Thymus (tissue), 11 donors: ENCODE measurements around the gene MYO1H. TPM values are rescaled to one million over a fixed set of nuclear protein-coding genes. Genes with fewer than 3 reads are reported as not detected.
"Not testable (repeated sequence)": the region's sequence is repeated elsewhere in the genome, so short reads cannot be mapped to it uniquely, and the experiment has no call there.

Experiments used
- DNase-seq, 9 donors: peaks; one replicate each; pipeline ENCODE4 v3.0.0-alpha.2; 2013; ENCODE audit warnings: low spot score in 9 of 9, low read depth in 6 of 9, missing footprints in 1 of 9
- H3K27ac ChIP-seq, 2 donors: one replicate each; pipeline ENCODE4 v1.5.1; 2013; ENCODE audit warnings: control low read depth in 1 of 2, low read depth in 1 of 2, low read length in 1 of 2, mild to moderate bottlenecking in 1 of 2, moderate library complexity in 1 of 2
- H3K27me3 ChIP-seq, 2 donors: one replicate each; pipeline ENCODE4 v1.5.1; 2013; ENCODE audit warnings: low read length in 1 of 2; ENCODE audit not compliant: control insufficient read depth in 2 of 2, insufficient read depth in 1 of 2
- H3K36me3 ChIP-seq, 2 donors: one replicate each; pipeline ENCODE4 v1.5.1; 2013; ENCODE audit warnings: low read length in 1 of 2, mild to moderate bottlenecking in 1 of 2, moderate library complexity in 1 of 2; ENCODE audit not compliant: control insufficient read depth in 2 of 2, insufficient read depth in 2 of 2
- H3K4me1 ChIP-seq, 2 donors: one replicate each; pipeline ENCODE4 v1.5.1; 2013; ENCODE audit warnings: low read length in 2 of 2; ENCODE audit not compliant: control insufficient read depth in 2 of 2, insufficient read depth in 2 of 2
- H3K4me3 ChIP-seq, 2 donors: one replicate each; pipeline ENCODE4 v1.5.1; 2013; ENCODE audit warnings: low read length in 2 of 2, control low read depth in 1 of 2, mild to moderate bottlenecking in 1 of 2
- H3K9me3 ChIP-seq, 2 donors: one replicate each; pipeline ENCODE4 v1.5.1; 2013; ENCODE audit warnings: low read length in 1 of 2, mild to moderate bottlenecking in 1 of 2; ENCODE audit not compliant: control insufficient read depth in 2 of 2, insufficient read depth in 1 of 2
- WGBS: extraction: QIAGEN DNeasy Blood & Tissue Kit; methylation state at CpG from one replicate; pipeline ENCODE4 v1.1.7; 2013; 5-methylcytosine and 5-hydroxymethylcytosine counted together
- polyA plus RNA-seq: library from polyadenylated mRNA; stranded (reverse); fragments of 200-250 nt; gene quantifications from one replicate; pipeline ENCODE4 v1.2.3, GENCODE V29; 2013
- total RNA-seq: library from RNA; stranded (reverse); fragments of 120-200 nt; gene quantifications from one replicate; pipeline ENCODE4 v1.2.4, GENCODE V29; 2013
- donor health status: healthy.

Gene MYO1H
- total and polyA plus RNA-seq, 2 donors = under 0.01 to 0.14 TPM

- no peaks in the 10 kb centered on the region for H3K9me3 ChIP-seq
- DNase-seq = peak in 3 of 9 donors; percentile 3 to 17 (median 4)
- WGBS = under 1% methylated on average over 99 of the region's 99 CpGs
These were observed 38.1 kb upstream of the MYO1H start for GRCh38 chr12:109309381-109310246.

GRCh38 chr12:109310247-109311125 is 37.2 kb upstream of the MYO1H start:
- Histone ChIP-seq H3K36me3 (no peaks in the 10 kb centered on the region), H3K9me3 (no peaks in the 10 kb centered on the region), H3K4me1 (peaks cover 0 to 11% of the 10 kb centered on the region in 2 donors), H3K27me3 (peaks cover 40 to 79% of the 10 kb centered on the region in 2 donors), H3K4me3 (peak overlapping the region in 1 of 2 donors; percentile 51), H3K27ac (no peak overlapping the region)
- WGBS = 5% methylated on average over 33 of the region's 33 CpGs
- peak in 1 of 9 donors; percentile 7 for DNase-seq

More at GRCh38 chr12:109309381-109310246, 38.1 kb upstream of the MYO1H start:
- Histone ChIP-seq H3K27me3 (peaks cover 40 to 86% of the 10 kb centered on the region in 2 donors), H3K27ac (no peak overlapping the region), H3K36me3 (no peaks in the 10 kb centered on the region), H3K4me1 (peaks cover 0 to 11% of the 10 kb centered on the region in 2 donors), H3K4me3 (peak overlapping the region in 1 of 2 donors; percentile 51)

GRCh38 chr12:109321294-109321693 is 26.4 kb upstream of the MYO1H start:
- not testable (repeated sequence) for DNase-seq, H3K9me3 ChIP-seq, H3K4me1 ChIP-seq, H3K27ac ChIP-seq, H3K27me3 ChIP-seq, H3K36me3 ChIP-seq, H3K4me3 ChIP-seq
- 93% methylated on average over 8 of the region's 8 CpGs for WGBS

- Histone ChIP-seq H3K4me3 (no peak overlapping the region), H3K4me1 (no peaks in the 10 kb centered on the region), H3K27ac (no peak overlapping the region), H3K9me3 (no peaks in the 10 kb centered on the region), H3K27me3 (peaks cover 0 to 3% of the 10 kb centered on the region in 2 donors), H3K36me3 (no peaks in the 10 kb centered on the region)
- DNase-seq = no peak
- 95% methylated on average over 3 of the region's 3 CpGs for WGBS
These were observed 18.7 kb upstream of the MYO1H start for GRCh38 chr12:109329003-109329402.

- no peak for DNase-seq
- H3K4me1 ChIP-seq = no peaks in the 10 kb centered on the region
- peaks cover 0 to 3% of the 10 kb centered on the region in 2 donors for H3K27me3 ChIP-seq
- H3K4me3 ChIP-seq = no peak overlapping the region
- H3K27ac ChIP-seq = no peak overlapping the region
- H3K36me3 ChIP-seq = no peaks in the 10 kb centered on the region
- WGBS = 90% methylated on average over 7 of the region's 7 CpGs
- H3K9me3 ChIP-seq = no peaks in the 10 kb centered on the region
These were observed 18.0 kb upstream of the MYO1H start for GRCh38 chr12:109329686-109330085.

- WGBS = 95% methylated on average over 16 of the region's 16 CpGs
- peaks cover 0 to 3% of the 10 kb centered on the region in 2 donors for H3K27me3 ChIP-seq
- no peaks in the 10 kb centered on the region for H3K4me1 ChIP-seq
- H3K36me3 ChIP-seq = no peaks in the 10 kb centered on the region
- DNase-seq = no peak
- no peak overlapping the region for H3K27ac ChIP-seq
- H3K4me3 ChIP-seq = no peak overlapping the region
- no peaks in the 10 kb centered on the region for H3K9me3 ChIP-seq
These were observed 17.1 kb upstream of the MYO1H start for GRCh38 chr12:109330282-109331230.

- Histone ChIP-seq H3K9me3 (no peaks in the 10 kb centered on the region), H3K27ac (no peak overlapping the region), H3K4me3 (no peak overlapping the region), H3K4me1 (no peaks in the 10 kb centered on the region), H3K27me3 (no peaks in the 10 kb centered on the region), H3K36me3 (no peaks in the 10 kb centered on the region)
- 89% methylated on average over 7 of the region's 7 CpGs for WGBS
- no peak for DNase-seq
These were observed 16.3 kb upstream of the MYO1H start for GRCh38 chr12:109331301-109331952.

GRCh38 chr12:109334887-109335286 is 12.8 kb upstream of the MYO1H start:
- no peak for DNase-seq
- Histone ChIP-seq H3K4me3 (no peak overlapping the region), H3K36me3 (no peaks in the 10 kb centered on the region), H3K9me3 (no peaks in the 10 kb centered on the region), H3K4me1 (no peaks in the 10 kb centered on the region), H3K27ac (no peak overlapping the region), H3K27me3 (no peaks in the 10 kb centered on the region)
- 98% methylated on average over 2 of the region's 2 CpGs for WGBS
